ENCODE data around the gene GAD1.

GAD1 gene

GRCh38 chr2:170816504-170817092, at the start of gene GAD1:
GAD1 (plus strand) TSS chr2:170816887; CDS start chr2:170818592, 1,705 bp downstream.
- Histone ChIP-seq H3K9me3 (ENCODE audit: control insufficient read depth, insufficient read depth, low read length) (no peaks in the 10 kb centered on the region), H3K4me1 (ENCODE audit: insufficient read depth, low read length) (0 out of 2 replicates have a peak, but pooled peaks cover 6% of the 10 kb centered on the region), H3K36me3 (ENCODE audit: insufficient read depth, low read length) (no peaks in the 10 kb centered on the region), H3K9ac (ENCODE audit: low read depth, low read length) (peak within 1 kb of the TSS; percentile 83)

- H3K36me3 ChIP-seq (ENCODE audit: insufficient read depth, low read length) = no peaks in the 10 kb centered on the region
- H3K4me1 ChIP-seq (ENCODE audit: insufficient read depth, low read length) = peaks cover 26% of the 10 kb centered on the region
- H3K9ac ChIP-seq (ENCODE audit: low read depth, low read length) = peak within 1 kb of the TSS; percentile 96
- no peaks in the 10 kb centered on the region for H3K9me3 ChIP-seq (ENCODE audit: control insufficient read depth, insufficient read depth, low read length)
These were observed 46.6 kb upstream of the GAD1 start, which contains the start of gene ERICH2 for GRCh38 chr2:170770008-170770605. ERICH2 (plus strand) TSS chr2:170770378; CDS start chr2:170770682, 304 bp downstream.

- Histone ChIP-seq H3K4me1 (ENCODE audit: insufficient read depth, low read length) (peaks cover 24% of the 10 kb centered on the region; the same call in 1 of the 2 replicates), H3K9ac (ENCODE audit: low read depth, low read length) (peak overlapping the region; percentile 96), H3K36me3 (ENCODE audit: insufficient read depth, low read length) (no peaks in the 10 kb centered on the region)
These were observed 45.9 kb upstream of the GAD1 start for GRCh38 chr2:170770606-170771420.

GRCh38 chr2:170771421-170771937, 45.2 kb upstream of the GAD1 start:
- Histone ChIP-seq H3K4me1 (ENCODE audit: insufficient read depth, low read length) (peaks cover 21% of the 10 kb centered on the region; the same call in 1 of the 2 replicates), H3K36me3 (ENCODE audit: insufficient read depth, low read length) (no peaks in the 10 kb centered on the region), H3K9me3 (ENCODE audit: control insufficient read depth, insufficient read depth, low read length) (no peaks in the 10 kb centered on the region), H3K9ac (ENCODE audit: low read depth, low read length) (peak overlapping the region; percentile 96)

More at GRCh38 chr2:170770606-170771420, 45.9 kb upstream of the GAD1 start:
- H3K9me3 ChIP-seq (ENCODE audit: control insufficient read depth, insufficient read depth, low read length) = no peaks in the 10 kb centered on the region

GRCh38 chr2:170772295-170772694, 44.4 kb upstream of the GAD1 start:
- H3K9ac ChIP-seq (ENCODE audit: low read depth, low read length) = peak overlapping the region; percentile 96; the same call in 1 of the 2 replicates
- no peaks in the 10 kb centered on the region for H3K36me3 ChIP-seq (ENCODE audit: insufficient read depth, low read length)
- H3K4me1 ChIP-seq (ENCODE audit: insufficient read depth, low read length) = peaks cover 20% of the 10 kb centered on the region; the same call in 1 of the 2 replicates

GRCh38 chr2:170774074-170774473, 42.6 kb upstream of the GAD1 start:
- H3K9ac ChIP-seq (ENCODE audit: low read depth, low read length) = no peak overlapping the region

More at GRCh38 chr2:170772295-170772694, 44.4 kb upstream of the GAD1 start:
- no peaks in the 10 kb centered on the region for H3K9me3 ChIP-seq (ENCODE audit: control insufficient read depth, insufficient read depth, low read length)

GRCh38 chr2:170778900-170779299, 37.8 kb upstream of the GAD1 start:
- Histone ChIP-seq H3K36me3 (ENCODE audit: insufficient read depth, low read length) (no peaks in the 10 kb centered on the region), H3K9ac (ENCODE audit: low read depth, low read length) (no peak overlapping the region), H3K4me1 (ENCODE audit: insufficient read depth, low read length) (peaks cover 4% of the 10 kb centered on the region; the same call in 1 of the 2 replicates), H3K9me3 (ENCODE audit: control insufficient read depth, insufficient read depth, low read length) (no peaks in the 10 kb centered on the region)

More at GRCh38 chr2:170774074-170774473, 42.6 kb upstream of the GAD1 start:
- Histone ChIP-seq H3K4me1 (ENCODE audit: insufficient read depth, low read length) (peaks cover 24% of the 10 kb centered on the region; the same call in 1 of the 2 replicates), H3K9me3 (ENCODE audit: control insufficient read depth, insufficient read depth, low read length) (no peaks in the 10 kb centered on the region), H3K36me3 (ENCODE audit: insufficient read depth, low read length) (no peaks in the 10 kb centered on the region)

GRCh38 chr2:170779304-170779703, 37.4 kb upstream of the GAD1 start:
- H3K4me1 ChIP-seq (ENCODE audit: insufficient read depth, low read length) = peaks cover 4% of the 10 kb centered on the region; the same call in 1 of the 2 replicates
- H3K36me3 ChIP-seq (ENCODE audit: insufficient read depth, low read length) = no peaks in the 10 kb centered on the region
- no peak overlapping the region for H3K9ac ChIP-seq (ENCODE audit: low read depth, low read length)
- H3K9me3 ChIP-seq (ENCODE audit: control insufficient read depth, insufficient read depth, low read length) = no peaks in the 10 kb centered on the region

GRCh38 chr2:170782673-170783072, 34.0 kb upstream of the GAD1 start:
- H3K9ac ChIP-seq (ENCODE audit: low read depth, low read length) = no peak overlapping the region
- H3K4me1 ChIP-seq (ENCODE audit: insufficient read depth, low read length) = peaks cover 4% of the 10 kb centered on the region; the same call in 1 of the 2 replicates
- H3K36me3 ChIP-seq (ENCODE audit: insufficient read depth, low read length) = peaks cover 4% of the 10 kb centered on the region; the same call in 1 of the 2 replicates
- H3K9me3 ChIP-seq (ENCODE audit: control insufficient read depth, insufficient read depth, low read length) = no peaks in the 10 kb centered on the region; the same call in 1 of the 2 replicates

GRCh38 chr2:170783549-170783948, 33.1 kb upstream of the GAD1 start:
- Histone ChIP-seq H3K36me3 (ENCODE audit: insufficient read depth, low read length) (peaks cover 4% of the 10 kb centered on the region; the same call in 1 of the 2 replicates), H3K9ac (ENCODE audit: low read depth, low read length) (no peak overlapping the region), H3K9me3 (ENCODE audit: control insufficient read depth, insufficient read depth, low read length) (no peaks in the 10 kb centered on the region; the same call in 1 of the 2 replicates), H3K4me1 (ENCODE audit: insufficient read depth, low read length) (peaks cover 4% of the 10 kb centered on the region; the same call in 1 of the 2 replicates)

- Histone ChIP-seq H3K36me3 (ENCODE audit: insufficient read depth, low read length) (no peaks in the 10 kb centered on the region), H3K4me1 (ENCODE audit: insufficient read depth, low read length) (no peaks in the 10 kb centered on the region), H3K9ac (ENCODE audit: low read depth, low read length) (no peak overlapping the region)
These were observed 17.7 kb upstream of the GAD1 start for GRCh38 chr2:170798996-170799395.

GRCh38 chr2:170806548-170806947, 10.1 kb upstream of the GAD1 start:
- no peaks in the 10 kb centered on the region for H3K9me3 ChIP-seq (ENCODE audit: control insufficient read depth, insufficient read depth, low read length)
- no peaks in the 10 kb centered on the region for H3K36me3 ChIP-seq (ENCODE audit: insufficient read depth, low read length)
- peaks cover 3% of the 10 kb centered on the region; the same call in 1 of the 2 replicates for H3K4me1 ChIP-seq (ENCODE audit: insufficient read depth, low read length)
- no peak overlapping the region for H3K9ac ChIP-seq (ENCODE audit: low read depth, low read length)

More at GRCh38 chr2:170798996-170799395, 17.7 kb upstream of the GAD1 start:
- H3K9me3 ChIP-seq (ENCODE audit: control insufficient read depth, insufficient read depth, low read length) = no peaks in the 10 kb centered on the region

GRCh38 chr2:170812710-170813600, 3.7 kb upstream of the GAD1 start:
- Histone ChIP-seq H3K9ac (ENCODE audit: low read depth, low read length) (peak overlapping the region; percentile 52; the same call in 1 of the 2 replicates), H3K36me3 (ENCODE audit: insufficient read depth, low read length) (no peaks in the 10 kb centered on the region), H3K4me1 (ENCODE audit: insufficient read depth, low read length) (peaks cover 3% of the 10 kb centered on the region; the same call in 1 of the 2 replicates), H3K9me3 (ENCODE audit: control insufficient read depth, insufficient read depth, low read length) (no peaks in the 10 kb centered on the region)
